H1 (cell line): Measurements from ENCODE around the gene PSMC3. TPM values are rescaled to one million over a fixed set of nuclear protein-coding genes. Genes with fewer than 3 reads are reported as not detected.

Source experiments
- CBX8 ChIP-seq: fragments of 300-800, 300-1000 bp; sonication (generic); IDR thresholded peaks from 2 replicates; pipeline ENCODE4 v1.7.1; 2016; ENCODE audit warnings: low read depth, low read length, borderline replicate concordance
- GABPA ChIP-seq: IDR thresholded peaks from 2 replicates; pipeline ENCODE4 v1.6.1; 2011; ENCODE audit warnings: mild to moderate bottlenecking, low read length, moderate library complexity, borderline replicate concordance; ENCODE audit not compliant: insufficient read depth
- HDAC2 ChIP-seq, 2 experiments: fragments of 300-600 bp in 1 of 2; sonication (generic) in 1 of 2; IDR thresholded peaks; 2 replicates each; pipeline ENCODE4 v1.6.1; 2011 to 2012; ENCODE audit warnings: low read depth in 2 of 2, low read length in 2 of 2, mild to moderate bottlenecking in 2 of 2, moderate library complexity in 2 of 2, borderline replicate concordance in 1 of 2, inconsistent platforms in 1 of 2
- NANOG ChIP-seq: IDR thresholded peaks from 2 replicates; pipeline ENCODE4 v1.6.1; 2011; ENCODE audit warnings: low read length, low read depth, mild to moderate bottlenecking, inconsistent platforms; ENCODE audit not compliant: insufficient read depth, poor library complexity, severe bottlenecking
- POLR2A ChIP-seq, 2 experiments: IDR thresholded peaks; 1 replicate in 1 of 2; 2 replicates in 1 of 2; pipeline ENCODE4 v1.6.1; 2011; ENCODE audit warnings: low read depth in 2 of 2, low read length in 2 of 2, mild to moderate bottlenecking in 2 of 2; ENCODE audit errors: control extremely low read depth in 1 of 2
- SP2 ChIP-seq: IDR thresholded peaks from 2 replicates; pipeline ENCODE4 v1.6.1; 2012; ENCODE audit warnings: mild to moderate bottlenecking, low read length, inconsistent platforms
- TAF7 ChIP-seq: optimal IDR thresholded peaks from 2 replicates; pipeline ENCODE3; 2011; ENCODE audit warnings: low read depth, mild to moderate bottlenecking, inconsistent platforms, low read length, moderate library complexity, borderline replicate concordance
- polyA plus RNA-seq, 7 experiments: library from polyadenylated mRNA; depleted of rRNA in 3 of 7; stranded (reverse) in 5 of 7; unstranded in 2 of 7; fragments of >200 nt in 5 of 7; fragments of 200-250 nt in 2 of 7; gene quantifications; 1 replicate in 5 of 7; 2 replicates in 1 of 7; 4 replicates in 1 of 7; pipeline versions ENCODE4 v1.2.1 to v1.2.3, GENCODE V29; 2011 to 2013; ENCODE audit warnings: missing spikeins in 2 of 7, mixed read lengths in 2 of 7
- total RNA-seq: library from RNA; stranded (reverse); fragmentation: NEBNext Ultra II Directional; extraction: Animal tissue kit (Norgen Biotek cat#: 25700); gene quantifications from 2 replicates; pipeline ENCODE4 v1.2.1, GENCODE V29; 2021

PSMC3 gene
- total and polyA plus RNA-seq, 2 of the 8 experiments (the other 6 are each of a cell fraction or from before 2014, with no cell fraction given): 105 to 160 TPM

- peak; percentile 99 for TF ChIP-seq GABPA
- peak; percentile 63 to 91 for TF ChIP-seq POLR2A (IDR thresholded peaks at IDR 0.05; ENCODE audit: control extremely low read depth in 1 of 2, low read depth in 2 of 2, low read length in 2 of 2)
- no peak for TF ChIP-seq SP2
- TF ChIP-seq NANOG: peak; percentile 2
- TF ChIP-seq TAF7: peak; percentile 78
- TF ChIP-seq HDAC2 (IDR thresholded peaks at IDR 0.05; ENCODE audit: borderline replicate concordance in 1 of 2, low read depth in 2 of 2, low read length in 2 of 2): no peak; a peak in 1 of 4 replicates
- no peak for TF ChIP-seq CBX8
Measured at GRCh38 chr11:47407746-47408590, 18.3 kb downstream of the PSMC3 start, which contains the start of gene SLC39A13 (continued).
